K562 (cell line): Measurements from ENCODE around the gene ACAP3. TPM values are rescaled to one million over a fixed set of nuclear protein-coding genes. Genes with fewer than 3 reads are reported as not detected.

ENCODE experiments used
- RBBP5 ChIP-seq: fragments of 200-600 bp; sonication (generic); IDR thresholded peaks from 2 replicates; pipeline ENCODE4 v1.6.1; 2012; ENCODE audit warnings: borderline replicate concordance, mild to moderate bottlenecking, low read length, control low read depth, inconsistent platforms; ENCODE audit not compliant: insufficient read depth, poor library complexity, severe bottlenecking
- ZBTB33 ChIP-seq: sonication (generic); formaldehyde crosslinking; IDR thresholded peaks from 2 replicates; pipeline ENCODE4 v1.8.1; 2023; ENCODE audit warnings: mild to moderate bottlenecking, missing genetic modification reagents
- polyA plus RNA-seq, 8 experiments: library from polyadenylated mRNA; depleted of rRNA in 4 of 8; stranded (reverse) in 5 of 8; unstranded in 3 of 8; fragments of >200 nt; fragmentation: Nextera tagmentation in 2 of 8; fragmentation: Illumina TruSeq in 1 of 8; extraction: Ambion mirVana in 2 of 8; extraction: Trizol in 1 of 8; gene quantifications; 2 replicates each; pipeline versions ENCODE4 v1.2.1 to v1.2.3, GENCODE V29; 2011 to 2014; ENCODE audit warnings: inconsistent platforms in 1 of 8, missing spikeins in 1 of 8
- total RNA-seq, 7 experiments: library from RNA; depleted of rRNA in 6 of 7; stranded (reverse); fragments of >200 nt in 6 of 7; fragmentation: Illumina TruSeq in 2 of 7; extraction: Trizol in 2 of 7; gene quantifications; 2 replicates each; pipeline versions ENCODE4 v1.2.1 to v1.2.3, GENCODE V29; 2011 to 2021; ENCODE audit warnings: low replicate concordance in 1 of 7
- TF ChIP-seq, protein P1 (sequence below): sonication (generic); formaldehyde crosslinking; IDR thresholded peaks from 2 replicates; pipeline ENCODE4 v1.4.0; 2020; ENCODE audit warnings: mild to moderate bottlenecking, missing genetic modification reagents

ACAP3 gene
- total and polyA plus RNA-seq, 9 of the 15 experiments (the other 6 are each of a cell fraction or from before 2014, with no cell fraction given) = 0.01 to 49.0 (median 12.0) TPM

- TF ChIP-seq, protein P1, sequence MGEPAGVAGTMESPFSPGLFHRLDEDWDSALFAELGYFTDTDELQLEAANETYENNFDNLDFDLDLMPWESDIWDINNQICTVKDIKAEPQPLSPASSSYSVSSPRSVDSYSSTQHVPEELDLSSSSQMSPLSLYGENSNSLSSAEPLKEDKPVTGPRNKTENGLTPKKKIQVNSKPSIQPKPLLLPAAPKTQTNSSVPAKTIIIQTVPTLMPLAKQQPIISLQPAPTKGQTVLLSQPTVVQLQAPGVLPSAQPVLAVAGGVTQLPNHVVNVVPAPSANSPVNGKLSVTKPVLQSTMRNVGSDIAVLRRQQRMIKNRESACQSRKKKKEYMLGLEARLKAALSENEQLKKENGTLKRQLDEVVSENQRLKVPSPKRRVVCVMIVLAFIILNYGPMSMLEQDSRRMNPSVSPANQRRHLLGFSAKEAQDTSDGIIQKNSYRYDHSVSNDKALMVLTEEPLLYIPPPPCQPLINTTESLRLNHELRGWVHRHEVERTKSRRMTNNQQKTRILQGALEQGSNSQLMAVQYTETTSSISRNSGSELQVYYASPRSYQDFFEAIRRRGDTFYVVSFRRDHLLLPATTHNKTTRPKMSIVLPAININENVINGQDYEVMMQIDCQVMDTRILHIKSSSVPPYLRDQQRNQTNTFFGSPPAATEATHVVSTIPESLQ (CRISPR knock-in tag) = no peak
- peak; percentile 88 for TF ChIP-seq ZBTB33 (CRISPR knock-in tag)
- TF ChIP-seq RBBP5 = no peak
These were observed 25.2 kb upstream of the ACAP3 start (continued) for GRCh38 chr1:1332774-1333480.
